Chondrocyte (in vitro differentiated cells): ENCODE measurements around the gene PARK7. TPM values are rescaled to one million over a fixed set of nuclear protein-coding genes. Genes with fewer than 3 reads are reported as not detected.
"Not testable (repeated sequence)": the region's sequence is repeated elsewhere in the genome, so short reads cannot be mapped to it uniquely, and the experiment has no call there.

Experiments used
- DNase-seq: peaks from one replicate; pipeline ENCODE4 v3.0.0; 2021; ENCODE audit warnings: mixed read lengths, low spot score
- H3K27ac Mint-ChIP-seq: one replicate; pipeline ENCODE4 v1.8.0; 2021; ENCODE audit warnings: mild to moderate bottlenecking, moderate library complexity, mixed read lengths; ENCODE audit not compliant: unreplicated experiment
- H3K27me3 Mint-ChIP-seq: 2 replicates; pipeline ENCODE4 v1.8.0; 2021; ENCODE audit warnings: low read depth, mixed read lengths
- H3K36me3 Mint-ChIP-seq: 2 replicates; pipeline ENCODE4 v1.8.0; 2021; ENCODE audit warnings: low read depth, mixed read lengths
- H3K4me1 Mint-ChIP-seq: 2 replicates; pipeline ENCODE4 v1.8.0; 2021; ENCODE audit warnings: low read depth, mild to moderate bottlenecking, mixed read lengths
- H3K4me3 Mint-ChIP-seq: one replicate; pipeline ENCODE4 v1.8.0; 2021; ENCODE audit warnings: mild to moderate bottlenecking, moderate library complexity, mixed read lengths; ENCODE audit not compliant: unreplicated experiment
- H3K9me3 Mint-ChIP-seq: 2 replicates; pipeline ENCODE4 v1.8.0; 2021; ENCODE audit warnings: low read depth, mixed read lengths
- total RNA-seq: library from RNA; stranded (reverse); gene quantifications from 3 replicates; pipeline ENCODE4 v1.2.1, GENCODE V29; 2021
- TF ChIP-seq, protein P1 (sequence below): fragments of 200-600 bp; sonication (generic); IDR thresholded peaks from 2 replicates; pipeline ENCODE4 v1.5.0; 2021; ENCODE audit warnings: antibody characterized with exemption, mild to moderate bottlenecking, moderate library complexity

Gene PARK7
- total RNA-seq, 1 donor from 2014 or later = 250 TPM

DNA sequence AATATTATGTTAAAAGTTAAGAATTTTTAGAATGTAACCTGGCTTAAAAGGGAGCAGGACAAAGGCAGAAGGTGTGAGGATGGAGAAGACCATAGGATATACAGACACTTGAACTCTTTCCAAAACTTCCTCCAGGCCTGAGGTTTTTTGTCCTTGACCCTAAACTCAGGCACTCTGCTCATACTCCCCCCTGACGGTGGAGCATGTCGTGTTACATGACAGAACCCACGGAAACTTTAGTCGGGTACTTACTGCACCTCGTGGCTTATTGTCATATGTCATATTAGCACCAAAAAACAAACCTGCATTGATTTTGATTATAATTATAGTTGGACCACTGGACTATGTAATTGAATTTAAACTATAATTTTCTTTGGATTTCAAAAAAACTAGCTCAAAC lies 41.6 kb upstream of the PARK7 start:
- peaks cover 9% of the 10 kb centered on the region for H3K27me3 Mint-ChIP-seq
- no peak overlapping the region for H3K27ac Mint-ChIP-seq
- H3K36me3 Mint-ChIP-seq = no peaks in the 10 kb centered on the region
- H3K4me3 Mint-ChIP-seq = no peak overlapping the region
- H3K9me3 Mint-ChIP-seq = no peaks in the 10 kb centered on the region
- no peak for DNase-seq
- TF ChIP-seq, protein P1, sequence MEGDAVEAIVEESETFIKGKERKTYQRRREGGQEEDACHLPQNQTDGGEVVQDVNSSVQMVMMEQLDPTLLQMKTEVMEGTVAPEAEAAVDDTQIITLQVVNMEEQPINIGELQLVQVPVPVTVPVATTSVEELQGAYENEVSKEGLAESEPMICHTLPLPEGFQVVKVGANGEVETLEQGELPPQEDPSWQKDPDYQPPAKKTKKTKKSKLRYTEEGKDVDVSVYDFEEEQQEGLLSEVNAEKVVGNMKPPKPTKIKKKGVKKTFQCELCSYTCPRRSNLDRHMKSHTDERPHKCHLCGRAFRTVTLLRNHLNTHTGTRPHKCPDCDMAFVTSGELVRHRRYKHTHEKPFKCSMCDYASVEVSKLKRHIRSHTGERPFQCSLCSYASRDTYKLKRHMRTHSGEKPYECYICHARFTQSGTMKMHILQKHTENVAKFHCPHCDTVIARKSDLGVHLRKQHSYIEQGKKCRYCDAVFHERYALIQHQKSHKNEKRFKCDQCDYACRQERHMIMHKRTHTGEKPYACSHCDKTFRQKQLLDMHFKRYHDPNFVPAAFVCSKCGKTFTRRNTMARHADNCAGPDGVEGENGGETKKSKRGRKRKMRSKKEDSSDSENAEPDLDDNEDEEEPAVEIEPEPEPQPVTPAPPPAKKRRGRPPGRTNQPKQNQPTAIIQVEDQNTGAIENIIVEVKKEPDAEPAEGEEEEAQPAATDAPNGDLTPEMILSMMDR = no peak
- peaks cover 13% of the 10 kb centered on the region for H3K4me1 Mint-ChIP-seq

DNA sequence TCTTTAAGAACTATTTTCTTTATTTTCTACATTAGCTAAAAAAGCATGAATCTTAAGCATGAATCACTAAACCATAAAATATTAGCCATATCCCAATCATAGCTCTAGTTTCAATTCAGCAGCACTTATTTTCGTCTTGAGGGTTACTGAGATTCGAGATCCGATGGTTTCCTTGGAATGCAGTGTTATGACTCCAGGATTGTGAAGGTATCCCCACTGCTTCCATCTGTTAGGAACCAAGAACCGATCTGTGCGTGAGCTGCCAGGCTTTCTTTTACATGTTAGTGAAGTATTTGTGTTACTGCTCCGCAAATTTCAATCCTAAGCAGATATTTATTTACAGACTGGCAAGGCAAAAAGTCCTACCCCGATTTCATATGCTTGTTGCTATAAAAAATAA lies 39.7 kb upstream of the PARK7 start:
- DNase-seq = no peak
- Mint-ChIP-seq H3K4me3 (no peak overlapping the region), H3K27ac (no peak overlapping the region), H3K36me3 (no peaks in the 10 kb centered on the region), H3K9me3 (no peaks in the 10 kb centered on the region), H3K4me1 (peaks cover 13% of the 10 kb centered on the region), H3K27me3 (peaks cover 10% of the 10 kb centered on the region)
- TF ChIP-seq, protein P1 = no peak

DNA sequence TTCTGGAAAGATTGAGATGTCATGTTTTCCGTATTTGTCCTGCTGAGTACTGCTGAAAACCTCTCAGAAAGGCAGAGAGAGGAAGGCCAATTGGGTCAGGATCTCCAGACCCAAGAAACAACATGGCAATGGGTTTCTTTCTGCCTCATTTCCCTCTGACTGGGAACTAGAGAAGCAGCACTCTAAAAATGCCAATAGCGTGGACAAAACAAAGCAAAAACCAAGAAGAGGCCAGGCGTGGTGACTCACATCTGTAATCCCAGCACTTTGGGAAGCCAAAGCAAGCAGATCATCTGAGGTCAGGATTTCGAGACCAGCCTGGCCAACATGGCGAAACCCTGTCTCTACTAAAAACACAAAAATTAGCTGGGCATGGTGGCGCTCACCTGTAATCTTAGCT lies 39.2 kb upstream of the PARK7 start:
- no peak for DNase-seq
- no peaks in the 10 kb centered on the region for H3K9me3 Mint-ChIP-seq

DNA sequence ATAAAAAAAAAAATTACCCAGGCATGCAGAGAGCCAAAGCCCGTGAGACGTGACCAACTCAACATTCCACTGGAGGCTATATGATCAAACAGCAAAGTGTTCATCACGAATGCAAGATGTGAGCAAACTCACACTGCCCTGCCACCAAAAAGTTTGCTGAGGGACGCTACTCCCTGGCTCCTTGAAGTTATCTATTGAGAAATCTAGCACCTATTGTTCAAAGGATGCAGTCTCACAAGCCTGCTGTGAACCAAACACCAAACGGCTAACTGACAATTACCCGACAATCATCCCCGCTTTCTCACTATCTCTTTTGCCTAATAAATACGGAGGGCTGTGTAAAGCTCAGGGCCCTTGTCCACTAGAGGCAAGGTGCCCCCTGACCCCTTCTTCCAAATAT lies 34.5 kb upstream of the PARK7 start:
- not testable (repeated sequence) for H3K4me1 Mint-ChIP-seq, H3K9me3 Mint-ChIP-seq, H3K4me3 Mint-ChIP-seq, H3K36me3 Mint-ChIP-seq, DNase-seq, H3K27ac Mint-ChIP-seq
- peaks cover 26% of the 10 kb centered on the region for H3K27me3 Mint-ChIP-seq

More for the DNA sequence above, 39.2 kb upstream of the PARK7 start:
- Mint-ChIP-seq H3K4me1 (peaks cover 13% of the 10 kb centered on the region), H3K27ac (no peak overlapping the region), H3K4me3 (no peak overlapping the region), H3K36me3 (peaks cover under 1% of the 10 kb centered on the region), H3K27me3 (peaks cover 7% of the 10 kb centered on the region)
- TF ChIP-seq, protein P1 = no peak

DNA sequence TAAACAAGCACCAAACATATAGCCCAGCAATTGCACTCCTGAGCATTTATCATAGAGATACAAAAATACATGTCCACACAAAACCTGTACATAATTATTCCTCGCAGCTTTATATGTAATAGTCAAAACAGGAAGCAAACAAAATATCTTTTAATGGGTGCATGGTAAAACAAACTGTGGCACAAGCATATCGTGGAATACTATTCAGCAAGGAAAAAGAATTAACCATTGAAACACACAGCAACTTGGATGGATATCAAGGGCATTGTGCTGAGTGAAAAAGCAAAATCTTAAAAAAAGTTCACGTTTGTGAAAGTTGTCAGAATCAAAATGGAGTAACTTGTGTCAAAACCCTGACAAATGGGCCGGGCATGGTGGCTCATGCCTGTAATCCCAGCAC lies 33.3 kb upstream of the PARK7 start:
- Mint-ChIP-seq H3K4me1 (no peaks in the 10 kb centered on the region), H3K27me3 (peaks cover 26% of the 10 kb centered on the region), H3K36me3 (peaks cover 1% of the 10 kb centered on the region), H3K4me3 (no peak overlapping the region), H3K27ac (no peak overlapping the region), H3K9me3 (no peaks in the 10 kb centered on the region)
- DNase-seq = no peak
- TF ChIP-seq, protein P1 = no peak

DNA sequence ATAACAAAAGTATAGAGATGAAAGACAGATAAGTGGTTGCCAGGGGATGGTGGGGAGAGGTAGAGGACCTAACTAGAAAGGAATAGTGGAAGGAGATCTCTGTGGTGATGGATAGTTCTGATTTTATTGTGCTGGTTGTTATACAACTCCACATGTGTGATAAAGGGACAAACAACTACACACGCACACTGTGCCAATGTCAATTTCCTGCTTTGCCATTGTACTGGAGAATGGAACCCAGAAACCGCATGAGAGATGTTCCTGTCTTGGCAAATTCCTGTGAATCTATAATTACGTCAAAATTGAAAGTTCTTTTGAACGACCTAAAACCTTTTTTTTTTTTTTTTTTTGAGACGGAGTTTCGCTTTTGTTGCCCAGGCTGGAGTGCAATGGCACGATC lies 31.9 kb upstream of the PARK7 start:
- H3K4me3 Mint-ChIP-seq = no peak overlapping the region
- H3K4me1 Mint-ChIP-seq = no peaks in the 10 kb centered on the region
- H3K27ac Mint-ChIP-seq = no peak overlapping the region
- DNase-seq = no peak
- H3K27me3 Mint-ChIP-seq = peaks cover 28% of the 10 kb centered on the region
- H3K36me3 Mint-ChIP-seq = peaks cover 1% of the 10 kb centered on the region
- TF ChIP-seq, protein P1 = no peak
- H3K9me3 Mint-ChIP-seq = no peaks in the 10 kb centered on the region
